Mesenchymal stem cell (in vitro differentiated cells and primary cell): ENCODE data around the gene ARL5C.

Source experiments
- DNase-seq: peaks from one replicate; pipeline ENCODE4 v3.0.0-alpha.2; 2013
- H2AFZ ChIP-seq: one replicate; pipeline ENCODE4 v1.6.1; 2013; ENCODE audit warnings: low read depth, mild to moderate bottlenecking, control low read depth, inconsistent platforms, low read length, moderate library complexity
- H2AK5ac ChIP-seq: 2 replicates; pipeline ENCODE4 v1.6.1; 2013; ENCODE audit warnings: low read length, moderate library complexity, mild to moderate bottlenecking, inconsistent platforms; ENCODE audit not compliant: severe bottlenecking
- H2BK120ac ChIP-seq: one replicate; pipeline ENCODE4 v1.6.1; 2013; ENCODE audit warnings: low read depth, mild to moderate bottlenecking, inconsistent platforms, low read length, moderate library complexity
- H2BK12ac ChIP-seq, 2 experiments: one replicate each; pipeline ENCODE4 v1.6.1; 2013; ENCODE audit warnings: inconsistent platforms in 2 of 2, low read length in 2 of 2, mild to moderate bottlenecking in 2 of 2, moderate library complexity in 2 of 2, control low read depth in 1 of 2
- H2BK15ac ChIP-seq: one replicate; pipeline ENCODE4 v1.6.1; 2013; ENCODE audit warnings: mild to moderate bottlenecking, low read depth, inconsistent platforms; ENCODE audit not compliant: poor library complexity, severe bottlenecking
- H2BK5ac ChIP-seq: 2 replicates; pipeline ENCODE4 v1.6.1; 2013; ENCODE audit warnings: low read depth, mild to moderate bottlenecking, low read length, control low read depth, inconsistent platforms; ENCODE audit not compliant: poor library complexity, severe bottlenecking
- H3K14ac ChIP-seq, 2 experiments: one replicate each; pipeline ENCODE4 v1.6.1; 2013; ENCODE audit warnings: inconsistent platforms in 2 of 2, low read length in 2 of 2, control low read depth in 1 of 2, mild to moderate bottlenecking in 1 of 2, moderate library complexity in 1 of 2
- H3K18ac ChIP-seq, 2 experiments: one replicate each; pipeline ENCODE4 v1.6.1; 2013; ENCODE audit warnings: inconsistent platforms in 2 of 2, low read length in 2 of 2, control low read depth in 1 of 2, low read depth in 1 of 2, mild to moderate bottlenecking in 1 of 2
- H3K23ac ChIP-seq, 2 experiments: one replicate each; pipeline ENCODE4 v1.6.1; 2013; ENCODE audit warnings: inconsistent platforms in 2 of 2, low read length in 2 of 2, mild to moderate bottlenecking in 2 of 2, moderate library complexity in 2 of 2, control low read depth in 1 of 2
- H3K27ac ChIP-seq: 2 replicates; pipeline ENCODE4 v1.5.1; 2013; ENCODE audit warnings: mild to moderate bottlenecking, moderate library complexity, low read length, control low read depth, inconsistent platforms; ENCODE audit not compliant: poor library complexity, severe bottlenecking
- H3K27me3 ChIP-seq, 2 experiments: 2 replicates each; pipeline versions ENCODE4 v1.6.1 to v1.7.0; 2013; ENCODE audit warnings: low read length in 2 of 2, mild to moderate bottlenecking in 2 of 2, moderate library complexity in 2 of 2, control low read depth in 1 of 2, inconsistent platforms in 1 of 2; ENCODE audit not compliant: control insufficient read depth in 1 of 2, insufficient read depth in 1 of 2
- H3K36me3 ChIP-seq, 2 experiments: 2 replicates each; pipeline versions ENCODE4 v1.6.1 to v1.7.0; 2013; ENCODE audit warnings: low read length in 2 of 2, control low read depth in 1 of 2, inconsistent platforms in 1 of 2, low read depth in 1 of 2, mild to moderate bottlenecking in 1 of 2; ENCODE audit not compliant: insufficient read depth in 2 of 2, control insufficient read depth in 1 of 2
- H3K4ac ChIP-seq, 2 experiments: one replicate each; pipeline ENCODE4 v1.6.1; 2013; ENCODE audit warnings: inconsistent platforms in 2 of 2, low read length in 2 of 2, mild to moderate bottlenecking in 2 of 2, moderate library complexity in 2 of 2, control low read depth in 1 of 2, low read depth in 1 of 2
- H3K4me1 ChIP-seq: 2 replicates; pipeline ENCODE4 v1.6.1; 2013; ENCODE audit warnings: low read depth, low read length, control low read depth; ENCODE audit not compliant: control insufficient read depth, insufficient read depth
- H3K4me2 ChIP-seq: 2 replicates; pipeline ENCODE4 v1.6.1; 2013; ENCODE audit warnings: low read length, mild to moderate bottlenecking, inconsistent platforms; ENCODE audit not compliant: poor library complexity, severe bottlenecking
- H3K4me3 ChIP-seq, 2 experiments: 2 replicates each; pipeline versions ENCODE4 v1.5.1 to v1.7.0; 2013; ENCODE audit warnings: low read length in 2 of 2, mild to moderate bottlenecking in 2 of 2, control low read depth in 1 of 2, low read depth in 1 of 2; ENCODE audit not compliant: insufficient read depth in 1 of 2
- H3K79me1 ChIP-seq: replicated peaks from 2 replicates; pipeline ENCODE4 v1.6.1; 2013; ENCODE audit warnings: mild to moderate bottlenecking, control low read depth, low read length, inconsistent platforms; ENCODE audit not compliant: poor library complexity, severe bottlenecking
- H3K9ac ChIP-seq: 2 replicates; pipeline ENCODE4 v1.7.0; 2013; ENCODE audit warnings: mild to moderate bottlenecking, low read length, moderate library complexity
- H3K9me3 ChIP-seq: 2 replicates; pipeline ENCODE4 v1.7.0; 2013; ENCODE audit warnings: mild to moderate bottlenecking, low read length; ENCODE audit not compliant: control insufficient read depth
- H4K8ac ChIP-seq: one replicate; pipeline ENCODE4 v1.6.1; 2013; ENCODE audit warnings: inconsistent platforms, mild to moderate bottlenecking, low read length, moderate library complexity
- H4K91ac ChIP-seq: one replicate; pipeline ENCODE4 v1.6.1; 2013; ENCODE audit warnings: mild to moderate bottlenecking, low read length, inconsistent platforms
- WGBS: methylation state at CpG from one replicate; pipeline ENCODE4 v1.1.7; 2013; ENCODE audit warnings: mixed read lengths; 5-methylcytosine and 5-hydroxymethylcytosine counted together

ARL5C gene

GRCh38 chr17:39170558-39170957 lies 4.6 kb upstream of the ARL5C start:
- Histone ChIP-seq H2BK120ac (no peak overlapping the region), H3K23ac (no peak overlapping the region), H3K14ac (no peak overlapping the region), H3K4me2 (no peak overlapping the region), H2BK15ac (no peak overlapping the region), H3K27ac (no peak overlapping the region), H3K4ac (no peak overlapping the region), H3K9me3 (no peaks in the 10 kb centered on the region), H3K79me1 (no peaks in the 10 kb centered on the region), H2BK12ac (no peak overlapping the region), H3K9ac (no peak overlapping the region), H2AK5ac (no peak overlapping the region), H4K8ac (no peak overlapping the region), H3K4me1 (peaks cover 4% of the 10 kb centered on the region), H3K27me3 (peaks cover 16 to 43% of the 10 kb centered on the region in 2 experiments), H2AFZ (no peak overlapping the region), H3K36me3 (peaks cover 5 to 15% of the 10 kb centered on the region in 2 experiments), H4K91ac (no peak overlapping the region), H2BK5ac (no peak overlapping the region), H3K18ac (no peak overlapping the region), H3K4me3 (no peak overlapping the region)
- DNase-seq: no peak
- 79% methylated on average over 4 of the region's 6 CpGs for WGBS

GRCh38 chr17:39170109-39170508 lies 4.1 kb upstream of the ARL5C start:
- H3K4me1 ChIP-seq: peaks cover 5% of the 10 kb centered on the region

GRCh38 chr17:39169518-39169917 lies 3.6 kb upstream of the ARL5C start:
- no peak overlapping the region for H2BK12ac ChIP-seq
- no peaks in the 10 kb centered on the region for H3K9me3 ChIP-seq
- H3K4me1 ChIP-seq: peaks cover 7% of the 10 kb centered on the region
- no peak overlapping the region for H3K9ac ChIP-seq
- no peak overlapping the region for H3K18ac ChIP-seq
- no peak overlapping the region for H2AFZ ChIP-seq
- no peak overlapping the region for H3K23ac ChIP-seq
- H4K8ac ChIP-seq: no peak overlapping the region
- H3K14ac ChIP-seq: no peak overlapping the region
- H2BK120ac ChIP-seq: no peak overlapping the region
- H3K27me3 ChIP-seq: peaks cover 24 to 52% of the 10 kb centered on the region in 2 experiments
- no peaks in the 10 kb centered on the region for H3K79me1 ChIP-seq
- no peak for DNase-seq
- H2AK5ac ChIP-seq: no peak overlapping the region
- H3K4me2 ChIP-seq: no peak overlapping the region
- H3K27ac ChIP-seq: no peak overlapping the region
- no peak overlapping the region for H4K91ac ChIP-seq
- no peak overlapping the region for H2BK5ac ChIP-seq
- peaks cover 0 to 4% of the 10 kb centered on the region in 2 experiments for H3K36me3 ChIP-seq
- no peak overlapping the region for H3K4ac ChIP-seq
- 92% methylated on average over 2 of the region's 3 CpGs for WGBS
- H3K4me3 ChIP-seq: no peak overlapping the region
- H2BK15ac ChIP-seq: no peak overlapping the region

More at GRCh38 chr17:39170109-39170508, 4.1 kb upstream of the ARL5C start:
- no peak overlapping the region for H4K8ac ChIP-seq
- H4K91ac ChIP-seq: no peak overlapping the region
- H2BK12ac ChIP-seq: no peak overlapping the region
- H3K27me3 ChIP-seq: peaks cover 21 to 48% of the 10 kb centered on the region in 2 experiments
- DNase-seq: no peak
- H3K4me2 ChIP-seq: no peak overlapping the region
- H3K9ac ChIP-seq: no peak overlapping the region
- no peak overlapping the region for H2BK15ac ChIP-seq
- H3K36me3 ChIP-seq: peaks cover under 1 to 10% of the 10 kb centered on the region in 2 experiments
- H2BK120ac ChIP-seq: no peak overlapping the region
- H3K4ac ChIP-seq: no peak overlapping the region
- no peaks in the 10 kb centered on the region for H3K79me1 ChIP-seq
- H2AK5ac ChIP-seq: no peak overlapping the region
- H3K4me3 ChIP-seq: no peak overlapping the region
- H3K9me3 ChIP-seq: no peaks in the 10 kb centered on the region
- H3K23ac ChIP-seq: no peak overlapping the region
- no peak overlapping the region for H3K27ac ChIP-seq
- WGBS: 95% methylated on average over 4 of the region's 4 CpGs
- no peak overlapping the region for H2BK5ac ChIP-seq
- H2AFZ ChIP-seq: no peak overlapping the region
- H3K18ac ChIP-seq: no peak overlapping the region
- no peak overlapping the region for H3K14ac ChIP-seq

GRCh38 chr17:39169101-39169500 lies 3.1 kb upstream of the ARL5C start:
- H3K9me3 ChIP-seq: no peaks in the 10 kb centered on the region
- H4K91ac ChIP-seq: no peak overlapping the region
- no peak overlapping the region for H3K9ac ChIP-seq
- WGBS: 94% methylated on average over 14 of the region's 14 CpGs
- peaks cover 24 to 52% of the 10 kb centered on the region in 2 experiments for H3K27me3 ChIP-seq
- H2BK5ac ChIP-seq: no peak overlapping the region
- H3K18ac ChIP-seq: no peak overlapping the region
- no peak overlapping the region for H3K14ac ChIP-seq
- no peak for DNase-seq
- H3K4me1 ChIP-seq: peaks cover 7% of the 10 kb centered on the region
- no peak overlapping the region for H3K4me2 ChIP-seq
- H2AK5ac ChIP-seq: no peak overlapping the region
- no peaks in the 10 kb centered on the region for H3K79me1 ChIP-seq
- no peak overlapping the region for H3K4me3 ChIP-seq
- no peak overlapping the region for H3K27ac ChIP-seq
- no peak overlapping the region for H2BK120ac ChIP-seq
- no peak overlapping the region for H2BK12ac ChIP-seq
- H3K23ac ChIP-seq: no peak overlapping the region
- H3K36me3 ChIP-seq: peaks cover 0 to under 1% of the 10 kb centered on the region in 2 experiments
- no peak overlapping the region for H3K4ac ChIP-seq
- H4K8ac ChIP-seq: no peak overlapping the region
- no peak overlapping the region for H2AFZ ChIP-seq
- no peak overlapping the region for H2BK15ac ChIP-seq
